Dendritic cell treated with granulocyte-macrophage colony-stimulating factor and Interleukin-4, amounts not matched to agents 40 ng/mL and 50 ng/mL, for 4 days (primary cell): ENCODE data around the gene REELD1.

ENCODE experiments used
- H3K27ac Mint-ChIP-seq: one replicate; pipeline ENCODE4 v1.8.0; 2022; ENCODE audit warnings: mild to moderate bottlenecking, mixed read lengths
- H3K27me3 Mint-ChIP-seq: one replicate; pipeline ENCODE4 v1.8.0; 2022; ENCODE audit warnings: mild to moderate bottlenecking, mixed read lengths
- H3K36me3 Mint-ChIP-seq: one replicate; pipeline ENCODE4 v1.8.0; 2022; ENCODE audit warnings: low read depth, mixed read lengths
- H3K4me1 Mint-ChIP-seq: one replicate; pipeline ENCODE4 v1.8.0; 2022; ENCODE audit warnings: low read depth, mixed read lengths
- H3K4me3 Mint-ChIP-seq: one replicate; pipeline ENCODE4 v1.8.0; 2022; ENCODE audit warnings: mild to moderate bottlenecking, moderate library complexity, mixed read lengths
- H3K9me3 Mint-ChIP-seq: one replicate; pipeline ENCODE4 v1.8.0; 2022; ENCODE audit warnings: mixed read lengths
- intact Hi-C: fragments of 100-400 bp; cut with micrococcal nuclease; formaldehyde crosslinking; loops from one replicate; pipeline ENCODE4 v1.15.0; 2022

Gene REELD1

GRCh38 chr4:146261041-146261440, 46.7 kb downstream of the REELD1 start:
- no peak overlapping the region for H3K4me3 Mint-ChIP-seq
- intact Hi-C loops: no loop called here
- no peaks in the 10 kb centered on the region for H3K9me3 Mint-ChIP-seq
- H3K36me3 Mint-ChIP-seq: peaks cover 6% of the 10 kb centered on the region
- H3K27me3 Mint-ChIP-seq: no peaks in the 10 kb centered on the region
- H3K4me1 Mint-ChIP-seq: no peaks in the 10 kb centered on the region
- H3K27ac Mint-ChIP-seq: no peak overlapping the region

- no peaks in the 10 kb centered on the region for H3K9me3 Mint-ChIP-seq
Observed at GRCh38 chr4:146263793-146264192, 49.5 kb downstream of the REELD1 start.

GRCh38 chr4:146265950-146266490, 51.7 kb downstream of the REELD1 start:
- Mint-ChIP-seq H3K4me3 (no peak overlapping the region), H3K27me3 (no peaks in the 10 kb centered on the region), H3K4me1 (no peaks in the 10 kb centered on the region), H3K27ac (no peak overlapping the region), H3K9me3 (no peaks in the 10 kb centered on the region), H3K36me3 (peaks cover 6% of the 10 kb centered on the region)
- intact Hi-C loops: no loop called here

More at GRCh38 chr4:146263793-146264192, 49.5 kb downstream of the REELD1 start:
- Mint-ChIP-seq H3K4me1 (no peaks in the 10 kb centered on the region), H3K27me3 (no peaks in the 10 kb centered on the region), H3K27ac (no peak overlapping the region), H3K4me3 (no peak overlapping the region), H3K36me3 (peaks cover 6% of the 10 kb centered on the region)
- intact Hi-C loops: no loop called here

GRCh38 chr4:146267826-146268225, 53.5 kb downstream of the REELD1 start:
- intact Hi-C loops: no loop called here
- H3K4me3 Mint-ChIP-seq: no peak overlapping the region
- H3K27me3 Mint-ChIP-seq: no peaks in the 10 kb centered on the region
- H3K9me3 Mint-ChIP-seq: no peaks in the 10 kb centered on the region
- H3K36me3 Mint-ChIP-seq: peaks cover 3% of the 10 kb centered on the region
- H3K27ac Mint-ChIP-seq: no peak overlapping the region
- H3K4me1 Mint-ChIP-seq: no peaks in the 10 kb centered on the region

- intact Hi-C loops: no loop called here
- no peaks in the 10 kb centered on the region for H3K27me3 Mint-ChIP-seq
- H3K9me3 Mint-ChIP-seq: no peaks in the 10 kb centered on the region
- H3K27ac Mint-ChIP-seq: no peak overlapping the region
- no peaks in the 10 kb centered on the region for H3K4me1 Mint-ChIP-seq
- no peaks in the 10 kb centered on the region for H3K36me3 Mint-ChIP-seq
- H3K4me3 Mint-ChIP-seq: no peak overlapping the region
Observed at GRCh38 chr4:146269228-146269653, 54.9 kb downstream of the REELD1 start.

- H3K4me3 Mint-ChIP-seq: no peak overlapping the region
- no peak overlapping the region for H3K27ac Mint-ChIP-seq
- H3K4me1 Mint-ChIP-seq: peaks cover under 1% of the 10 kb centered on the region
- intact Hi-C loops: no loop called here
- no peaks in the 10 kb centered on the region for H3K36me3 Mint-ChIP-seq
- no peaks in the 10 kb centered on the region for H3K9me3 Mint-ChIP-seq
- H3K27me3 Mint-ChIP-seq: no peaks in the 10 kb centered on the region
Observed at GRCh38 chr4:146271466-146271865, 57.1 kb downstream of the REELD1 start.

GRCh38 chr4:146273204-146273901, 59.0 kb downstream of the REELD1 start:
- Mint-ChIP-seq H3K4me1 (peaks cover 6% of the 10 kb centered on the region), H3K4me3 (no peak overlapping the region), H3K36me3 (no peaks in the 10 kb centered on the region), H3K9me3 (no peaks in the 10 kb centered on the region), H3K27me3 (no peaks in the 10 kb centered on the region), H3K27ac (no peak overlapping the region)
- intact Hi-C loops: no loop called here

- Mint-ChIP-seq H3K4me3 (no peak overlapping the region), H3K9me3 (no peaks in the 10 kb centered on the region), H3K36me3 (no peaks in the 10 kb centered on the region), H3K27me3 (no peaks in the 10 kb centered on the region), H3K4me1 (peaks cover 6% of the 10 kb centered on the region), H3K27ac (no peak overlapping the region)
- intact Hi-C loops: no loop called here
Observed at GRCh38 chr4:146274774-146275173, 60.4 kb downstream of the REELD1 start.

- Mint-ChIP-seq H3K9me3 (no peaks in the 10 kb centered on the region), H3K27me3 (no peaks in the 10 kb centered on the region), H3K27ac (no peak overlapping the region), H3K4me1 (peaks cover 6% of the 10 kb centered on the region), H3K36me3 (no peaks in the 10 kb centered on the region), H3K4me3 (no peak overlapping the region)
- intact Hi-C loops: no loop called here
Observed at GRCh38 chr4:146275370-146275769, 61.0 kb downstream of the REELD1 start.

- Mint-ChIP-seq H3K9me3 (no peaks in the 10 kb centered on the region), H3K36me3 (no peaks in the 10 kb centered on the region), H3K4me1 (peaks cover 6% of the 10 kb centered on the region), H3K27me3 (no peaks in the 10 kb centered on the region), H3K27ac (no peak overlapping the region), H3K4me3 (no peak overlapping the region)
- intact Hi-C loops: no loop called here
Observed at GRCh38 chr4:146278986-146279385, 64.6 kb downstream of the REELD1 start.
